SK-N-SH treated with all-trans-retinoic acid at 6 μM for 48 hours (cell line): Measurements from ENCODE around the gene DCX.

ENCODE experiments used
- BACH2 ChIP-seq: fragments of 250-450 bp; sonication (Bioruptor Pico); IDR thresholded peaks from 2 replicates; pipeline ENCODE4 v1.9.0; 2021; ENCODE audit warnings: mild to moderate bottlenecking, borderline replicate concordance
- CREB5 ChIP-seq: fragments of 250-450 bp; sonication (Bioruptor Pico); IDR thresholded peaks from 2 replicates; pipeline ENCODE4 v1.5.1; 2020; ENCODE audit warnings: low read depth, mild to moderate bottlenecking, moderate library complexity
- CSDC2 ChIP-seq: fragments of 250-450 bp; sonication (Bioruptor Pico); IDR thresholded peaks from 2 replicates; pipeline ENCODE4 v1.5.0; 2020; ENCODE audit warnings: mild to moderate bottlenecking, moderate library complexity
- CSRNP3 ChIP-seq: fragments of 250-450 bp; sonication (Bioruptor Pico); IDR thresholded peaks from 2 replicates; pipeline ENCODE4 v1.5.1; 2021; ENCODE audit warnings: mild to moderate bottlenecking, moderate library complexity
- GLIS3 ChIP-seq: fragments of 250-450 bp; sonication (Bioruptor Pico); IDR thresholded peaks from 2 replicates; pipeline ENCODE4 v1.5.0; 2020; ENCODE audit warnings: mild to moderate bottlenecking, moderate library complexity
- OSR1 ChIP-seq: fragments of 250-450 bp; sonication (Bioruptor Pico); IDR thresholded peaks from 2 replicates; pipeline ENCODE4 v1.8.0; 2022; ENCODE audit warnings: moderate library complexity, mild to moderate bottlenecking, inconsistent platforms
- PATZ1 ChIP-seq: fragments of 250-450 bp; sonication (Bioruptor Pico); IDR thresholded peaks from 2 replicates; pipeline ENCODE4 v1.8.0; 2020; ENCODE audit warnings: mild to moderate bottlenecking, moderate library complexity, borderline replicate concordance
- RARB ChIP-seq: fragments of 250-450 bp; sonication (Bioruptor Pico); IDR thresholded peaks from 2 replicates; pipeline ENCODE4 v1.8.0; 2021; ENCODE audit warnings: mild to moderate bottlenecking, moderate library complexity
- TOX ChIP-seq: fragments of 250-450 bp; sonication (Bioruptor Pico); IDR thresholded peaks from 2 replicates; pipeline ENCODE4 v1.8.0; 2021; ENCODE audit warnings: mild to moderate bottlenecking, moderate library complexity, borderline replicate concordance
- ZFP3 ChIP-seq: fragments of 250-450 bp; sonication (Bioruptor Pico); IDR thresholded peaks from 2 replicates; pipeline ENCODE4 v1.5.0; 2020; ENCODE audit warnings: mild to moderate bottlenecking, moderate library complexity
- ZNF70 ChIP-seq: fragments of 450-650 bp; formaldehyde crosslinking; IDR thresholded peaks from 2 replicates; pipeline ENCODE4 v1.5.0; 2020; ENCODE audit warnings: mild to moderate bottlenecking, moderate library complexity

- no peak for TF ChIP-seq ZFP3 (CRISPR knock-in tag)
- TF ChIP-seq CREB5 (CRISPR knock-in tag) = no peak
- no peak for TF ChIP-seq CSDC2
- no peak for TF ChIP-seq BACH2
- no peak for TF ChIP-seq OSR1 (CRISPR knock-in tag)
- TF ChIP-seq CSRNP3 (CRISPR knock-in tag) = no peak
- TF ChIP-seq PATZ1 (CRISPR knock-in tag) = no peak
- TF ChIP-seq RARB (CRISPR knock-in tag) = no peak
- no peak for TF ChIP-seq GLIS3
- TF ChIP-seq ZNF70 (CRISPR knock-in tag) = no peak
- TF ChIP-seq TOX = no peak
Observed at GRCh38 chrX:111338095-111338698, 73.8 kb downstream of the DCX start.
